M059J (cell line): ENCODE measurements around the gene CBFA2T2. TPM values are rescaled to one million over a fixed set of nuclear protein-coding genes. Genes with fewer than 3 reads are reported as not detected.
"Not testable (repeated sequence)": the region's sequence is repeated elsewhere in the genome, so short reads cannot be mapped to it uniquely, and the experiment has no call there.

Experiments used
- DNase-seq: peaks from one replicate; pipeline ENCODE4 v3.0.0-alpha.2; 2012; ENCODE audit warnings: low read depth
- total RNA-seq: library from RNA; depleted of rRNA; stranded (reverse); fragments of >200 nt; shearing (Covaris generic); gene quantifications from 2 replicates; pipeline ENCODE4 v1.2.3, GENCODE V29; 2014; rRNA removed

The CBFA2T2 gene
- total RNA-seq, 1 experiment from 2014 or later = 13.8 TPM

- no peak for DNase-seq
Measured at GRCh38 chr20:33696448-33696847, 206.6 kb downstream of the CBFA2T2 start.

- DNase-seq = peak; percentile 38
Measured at GRCh38 chr20:33697129-33697528, 207.2 kb downstream of the CBFA2T2 start.

DNA sequence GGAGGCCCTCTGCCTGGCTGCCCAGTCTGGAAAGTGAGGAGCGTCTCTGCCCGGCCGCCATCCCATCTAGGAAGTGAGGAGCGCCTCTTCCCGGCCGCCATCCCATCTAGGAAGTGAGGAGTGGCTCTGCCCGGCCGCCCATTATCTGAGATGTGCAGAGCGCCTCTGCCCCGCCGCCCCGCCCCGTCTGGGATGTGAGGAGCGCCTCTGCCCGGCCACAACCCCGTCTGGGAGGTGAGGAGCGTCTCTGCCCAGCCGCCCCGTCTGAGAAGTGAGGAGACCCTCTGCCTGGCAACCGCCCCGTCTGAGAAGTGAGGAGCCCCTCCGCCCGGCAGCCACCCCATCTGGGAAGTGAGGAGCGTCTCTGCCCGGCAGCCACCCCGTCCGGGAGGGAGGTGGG, 209.1 kb downstream of the CBFA2T2 start:
- not testable (repeated sequence) for DNase-seq

Other genes with a start within 250 kb of the CBFA2T2 start
- not detected in 2 replicates for gene BPIFB1, start 206.9 kb upstream of the CBFA2T2 start, total RNA-seq
- 20.5 and 28.5 TPM in 2 replicates for gene CDK5RAP1, start 88.6 kb upstream of the CBFA2T2 start, total RNA-seq
- 25.8 and 32.4 TPM in 2 replicates for gene SNTA1, start 46.3 kb upstream of the CBFA2T2 start, total RNA-seq
- gene C20orf144, start 172.2 kb downstream of the CBFA2T2 start, total RNA-seq = 0.12 TPM in 1 of 2 replicates, not detected in the other
- not detected in 2 replicates for gene ACTL10, start 176.8 kb downstream of the CBFA2T2 start, total RNA-seq
- 32.0 and 60.5 TPM in 2 replicates for gene NECAB3, start 184.3 kb downstream of the CBFA2T2 start, total RNA-seq
- gene E2F1, start 196.3 kb downstream of the CBFA2T2 start, total RNA-seq = 46.3 and 67.8 TPM in 2 replicates
- 15.6 and 18.0 TPM in 2 replicates for gene PXMP4, start 230.2 kb downstream of the CBFA2T2 start, total RNA-seq
- gene ZNF341, start 241.9 kb downstream of the CBFA2T2 start, total RNA-seq = 1.7 and 2.6 TPM in 2 replicates